Fibroblast of skin of right quadriceps (primary cell): ENCODE results near the gene ADCY6.

Source experiments
- DNase-seq: peaks from one replicate; pipeline ENCODE4 v3.0.0-alpha.2; 2013

Gene ADCY6

DNA sequence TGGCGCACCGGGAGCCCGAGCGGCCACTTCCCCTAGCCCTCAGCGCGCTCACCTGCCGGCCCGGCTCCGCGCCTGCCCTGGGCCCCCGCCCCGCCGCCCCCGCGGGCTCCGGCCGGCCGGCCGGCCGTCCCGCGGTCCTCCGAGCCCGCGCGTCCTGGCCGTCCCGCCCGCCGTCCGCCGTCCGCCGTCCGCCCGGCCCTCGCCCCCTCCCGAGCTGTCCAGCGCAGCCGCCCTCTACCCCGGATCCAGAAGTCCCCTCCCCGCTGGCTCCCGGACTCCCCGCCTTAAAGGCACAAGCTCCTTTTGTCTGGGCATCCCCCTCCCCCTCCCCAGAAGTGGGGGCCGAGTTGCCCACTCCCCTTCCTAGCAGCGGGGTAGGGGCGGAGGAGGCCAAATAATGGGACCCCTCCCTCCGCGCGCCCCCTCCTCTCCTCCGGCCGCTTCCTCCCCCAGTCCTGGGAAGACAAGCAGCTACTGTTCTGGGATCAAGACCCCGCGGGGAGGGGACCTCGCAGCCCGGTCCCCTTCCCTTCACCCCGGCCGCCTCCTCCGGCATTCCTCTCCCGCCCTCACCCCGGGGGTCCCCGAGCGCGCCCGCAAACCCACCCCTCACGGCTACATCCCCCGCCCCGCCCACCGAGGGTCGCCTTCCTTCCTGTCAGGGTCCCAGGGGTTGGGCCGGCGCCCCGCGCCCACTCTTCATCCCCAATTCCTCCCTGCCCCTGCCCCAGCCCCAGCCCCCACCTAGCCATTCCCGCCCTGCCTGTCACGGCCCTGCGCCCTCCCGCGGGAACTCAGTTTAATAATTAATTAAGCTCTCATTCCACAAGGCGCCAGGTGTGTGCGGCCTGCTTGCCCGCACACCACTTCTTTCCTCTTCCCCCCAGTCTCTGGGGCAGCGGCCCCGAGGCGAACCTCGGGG is at the start of gene ADCY6:
Gene ADCY6 (minus strand): TSS at position 236 of the 922 bp plus-strand sequence. CDS start 5,655 bp downstream, outside the sequence.
- DNase-seq: peak; percentile 62

DNA sequence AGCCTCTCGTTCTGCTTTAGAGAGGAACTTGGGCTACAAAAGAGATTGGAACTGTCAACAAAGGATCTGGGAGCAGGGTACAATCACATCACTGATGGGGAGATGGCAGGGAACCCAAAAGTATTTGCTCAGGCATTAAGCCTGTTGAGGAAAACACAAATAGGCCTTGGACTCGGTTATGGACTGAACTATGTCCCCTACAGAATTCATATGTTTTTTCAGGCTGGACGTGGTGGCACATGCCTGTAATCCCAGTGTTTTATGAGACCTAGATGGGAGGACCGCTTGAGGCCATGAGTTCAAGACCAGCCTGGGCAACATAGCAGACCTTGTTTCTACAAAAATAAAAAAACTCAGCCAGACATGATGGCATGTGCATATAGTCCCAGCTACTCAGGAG is 49.2 kb upstream of the ADCY6 start:
- no peak for DNase-seq

GRCh38 chr12:48832321-48833060 is 43.6 kb upstream of the ADCY6 start:
- no peak for DNase-seq

DNA sequence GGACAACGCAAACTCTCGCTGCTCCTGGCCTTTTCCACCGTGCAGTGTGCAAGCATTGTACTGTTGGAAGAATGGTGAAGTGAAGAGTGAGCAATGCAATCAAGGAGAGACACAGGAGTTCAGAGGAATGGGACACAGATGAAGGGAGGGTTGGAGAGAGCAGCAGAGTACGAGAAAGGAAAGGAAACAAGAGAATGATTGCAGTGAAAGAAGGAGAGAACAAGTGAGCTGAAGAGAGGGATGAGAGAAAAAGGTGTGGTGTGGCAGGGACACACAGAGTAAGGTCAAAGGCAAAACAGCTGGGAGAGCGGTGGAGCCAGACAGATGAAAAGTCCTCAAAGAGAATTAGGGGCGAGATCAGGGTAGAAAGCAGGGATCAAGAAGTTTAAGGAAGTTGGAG is 42.4 kb upstream of the ADCY6 start:
- no peak for DNase-seq

DNA sequence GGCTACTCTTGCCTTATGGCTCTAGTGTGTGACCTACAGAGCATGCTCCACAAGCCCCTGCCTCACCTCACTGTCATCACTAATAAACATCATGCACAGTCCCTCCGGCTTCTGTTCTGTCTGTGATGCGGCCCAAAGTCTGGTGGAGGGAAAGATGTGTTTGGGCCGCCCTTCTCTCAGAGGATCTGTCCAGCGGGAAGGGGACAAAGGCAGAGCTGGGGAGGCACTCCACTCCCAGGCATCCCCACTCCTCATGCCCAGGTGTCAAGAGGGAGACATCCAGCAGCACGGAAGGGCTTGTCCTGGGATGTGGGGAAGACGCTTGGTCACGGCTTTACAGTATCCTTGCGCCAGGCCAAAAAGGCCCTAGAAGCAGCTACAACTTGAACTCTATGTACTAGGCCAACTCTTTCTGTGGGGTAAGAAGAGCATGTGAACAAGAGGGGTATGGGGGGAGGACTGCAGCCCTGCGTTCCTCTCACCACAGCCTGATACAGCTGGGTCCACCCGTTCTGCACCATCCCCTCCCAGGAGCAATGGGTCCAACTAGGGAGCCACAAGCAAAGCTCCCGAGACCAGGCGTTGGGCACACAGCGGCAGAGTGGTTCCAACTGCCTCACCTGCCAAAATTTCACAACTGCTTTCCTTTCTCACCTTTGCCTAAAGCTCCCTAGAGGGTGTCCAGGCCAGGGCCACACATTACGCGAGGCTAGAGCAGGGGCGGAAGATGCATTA is 40.1 kb upstream of the ADCY6 start:
- DNase-seq: no peak

DNA sequence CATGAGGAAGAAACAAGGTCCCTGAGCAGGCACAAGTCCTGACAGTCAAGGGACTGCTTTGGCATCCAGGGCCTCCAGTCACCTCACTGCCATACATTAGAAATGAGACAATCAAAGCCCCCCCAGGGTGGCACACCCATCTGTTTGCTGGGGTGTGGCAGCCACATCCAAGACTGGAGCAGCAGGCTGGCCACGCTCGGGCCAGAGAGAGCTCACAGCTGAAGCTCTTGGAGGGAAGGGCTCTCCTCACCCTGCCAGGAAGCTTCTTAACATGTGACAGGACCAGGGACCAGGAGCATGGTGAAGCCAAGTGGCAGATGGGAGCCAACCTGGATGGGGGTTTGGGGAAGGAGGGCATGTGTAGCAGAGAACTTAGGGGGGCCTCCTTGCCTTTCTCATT is 39.4 kb upstream of the ADCY6 start:
- DNase-seq: no peak

GRCh38 chr12:48827513-48828096 is 38.7 kb upstream of the ADCY6 start:
- DNase-seq: no peak

DNA sequence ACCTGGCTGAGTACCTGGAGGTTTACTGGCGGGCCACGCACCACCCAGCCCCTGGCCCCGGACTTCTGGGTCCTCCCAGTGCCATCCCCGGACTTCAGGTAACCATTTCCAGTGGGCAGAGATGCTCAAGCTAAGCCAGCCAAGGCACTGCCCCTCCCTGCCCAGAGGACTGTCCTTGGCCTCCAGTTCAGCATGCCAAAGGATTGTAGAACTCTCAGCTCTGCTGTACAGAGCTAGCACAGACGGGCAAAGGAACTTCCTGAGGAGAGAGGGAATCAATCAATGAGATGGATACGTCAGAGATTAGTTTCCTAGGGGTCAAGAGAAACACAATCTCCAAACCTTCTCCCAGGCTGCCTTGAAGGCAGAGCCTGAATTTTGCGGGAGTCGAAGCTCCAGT is 38.1 kb upstream of the ADCY6 start:
- DNase-seq: no peak

DNA sequence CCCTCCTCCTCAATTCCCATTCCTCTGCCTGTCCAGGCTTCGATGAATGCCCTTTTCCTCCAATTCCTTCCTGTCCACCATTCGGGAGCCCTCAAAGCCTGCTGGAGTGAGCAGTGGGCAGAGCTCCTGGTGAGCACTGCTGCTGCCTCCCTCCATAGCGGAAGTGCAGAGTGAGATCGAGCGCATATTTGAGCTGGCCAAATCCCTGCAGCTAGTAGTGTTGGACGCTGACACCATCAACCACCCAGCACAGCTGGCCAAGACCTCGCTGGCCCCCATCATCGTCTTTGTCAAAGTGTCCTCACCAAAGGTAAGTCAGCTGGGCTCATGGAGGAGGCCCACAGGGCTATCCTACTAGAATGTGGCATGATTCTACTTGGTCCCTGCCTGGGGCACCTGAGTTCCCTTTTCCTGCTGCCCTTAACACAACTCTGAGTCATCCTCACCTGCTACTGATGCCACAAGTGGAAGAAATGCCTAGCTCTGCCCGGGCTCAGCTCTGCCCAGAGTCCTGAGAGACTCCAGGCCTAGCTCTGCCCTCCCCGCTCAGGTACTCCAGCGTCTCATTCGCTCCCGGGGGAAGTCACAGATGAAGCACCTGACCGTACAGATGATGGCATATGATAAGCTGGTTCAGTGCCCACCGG is 37.4 kb upstream of the ADCY6 start:
- DNase-seq: no peak

DNA sequence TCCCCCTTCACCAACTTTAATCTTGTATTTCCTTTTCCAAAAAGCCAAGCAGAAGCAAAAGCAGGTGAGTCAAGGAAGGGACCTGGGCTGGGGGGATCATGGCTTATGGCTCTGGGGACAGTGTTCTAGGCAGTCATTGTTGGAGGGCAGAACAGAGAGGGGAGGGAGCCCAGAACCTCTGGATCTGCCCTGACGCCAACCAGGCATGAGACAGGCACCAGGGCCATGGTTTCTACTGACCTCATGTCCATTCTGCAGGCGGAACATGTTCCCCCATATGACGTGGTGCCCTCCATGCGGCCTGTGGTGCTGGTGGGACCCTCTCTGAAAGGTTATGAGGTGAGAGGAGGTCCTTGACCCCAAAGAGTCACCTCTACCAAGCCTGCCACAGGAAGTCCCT is 36.0 kb upstream of the ADCY6 start:
- no peak for DNase-seq

DNA sequence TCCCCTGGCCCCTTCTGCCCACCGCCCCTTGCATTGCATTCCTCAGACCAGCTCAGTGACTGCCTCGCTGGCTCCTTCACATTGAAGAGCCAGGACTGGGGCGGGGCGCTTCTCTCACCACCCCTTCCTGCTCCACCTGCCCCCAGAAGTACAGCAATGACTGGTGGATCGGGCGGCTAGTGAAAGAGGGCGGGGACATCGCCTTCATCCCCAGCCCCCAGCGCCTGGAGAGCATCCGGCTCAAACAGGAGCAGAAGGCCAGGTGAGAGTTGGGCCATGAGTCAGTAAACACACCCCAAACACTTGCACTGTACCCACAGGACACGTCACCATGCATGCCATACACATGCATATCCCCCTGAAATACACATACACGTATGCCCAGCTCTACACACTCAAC is 35.2 kb upstream of the ADCY6 start:
- DNase-seq: no peak

- DNase-seq: no peak
These were observed 34.4 kb upstream of the ADCY6 start for GRCh38 chr12:48823281-48823680.

- DNase-seq: no peak
These were observed 33.8 kb upstream of the ADCY6 start for GRCh38 chr12:48822711-48823110.

DNA sequence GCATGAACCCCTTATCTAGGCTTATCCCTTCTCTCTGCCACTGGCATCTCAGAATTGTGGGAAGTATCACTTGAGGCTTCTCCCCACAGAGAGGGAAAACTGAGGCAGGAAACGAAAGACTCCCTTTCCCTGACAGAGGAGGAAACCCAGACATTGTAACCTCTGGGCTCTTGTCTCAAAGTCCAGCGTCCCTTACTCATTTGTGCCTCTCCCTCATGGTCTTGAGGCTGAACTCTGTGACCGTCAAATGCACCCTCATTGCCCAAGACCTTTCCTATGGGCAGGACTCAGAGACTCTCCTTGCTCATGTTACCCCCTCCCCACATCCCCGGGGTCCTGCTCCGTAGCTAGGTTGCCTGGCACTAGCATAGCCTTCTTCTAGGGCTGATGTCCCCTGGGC is 33.2 kb upstream of the ADCY6 start:
- no peak for DNase-seq

GRCh38 chr12:48819986-48820725 is 31.3 kb upstream of the ADCY6 start:
- no peak for DNase-seq

DNA sequence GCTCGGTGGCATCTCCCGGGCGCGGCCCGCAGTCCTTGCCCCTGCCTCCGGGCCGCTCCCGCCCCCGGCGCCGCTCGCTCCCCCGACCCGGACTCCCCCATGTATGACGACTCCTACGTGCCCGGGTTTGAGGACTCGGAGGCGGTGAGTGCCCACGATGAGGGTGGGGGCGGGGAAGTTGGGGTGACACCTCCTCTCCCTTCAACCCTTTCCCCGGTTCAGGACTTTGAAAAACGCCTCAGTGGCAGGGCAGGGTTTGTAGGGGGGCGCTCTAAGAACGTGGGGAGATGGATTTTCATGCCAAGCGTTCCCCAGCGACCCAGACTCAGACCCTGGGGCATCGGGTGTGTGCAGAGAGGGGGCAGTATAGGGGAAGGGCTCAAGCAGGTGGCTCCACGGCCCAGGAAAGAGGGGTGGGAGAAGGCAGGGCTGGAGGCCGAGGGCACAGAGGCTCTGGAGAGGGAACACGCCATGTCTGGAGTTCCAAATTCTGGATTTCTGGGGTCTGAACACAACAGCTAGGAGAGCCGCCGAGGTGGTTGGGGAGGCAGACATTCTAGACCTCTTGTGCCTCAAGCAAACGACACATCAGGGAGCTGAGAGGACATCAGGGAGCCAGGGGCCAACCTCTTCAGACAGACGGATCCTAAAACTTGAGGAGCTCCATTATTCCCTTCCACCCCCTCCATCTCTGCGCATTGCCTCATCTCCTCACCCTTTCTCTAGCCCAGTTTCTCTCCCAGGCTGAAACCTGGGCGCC is 30.1 kb upstream of the ADCY6 start:
- DNase-seq: no peak

DNA sequence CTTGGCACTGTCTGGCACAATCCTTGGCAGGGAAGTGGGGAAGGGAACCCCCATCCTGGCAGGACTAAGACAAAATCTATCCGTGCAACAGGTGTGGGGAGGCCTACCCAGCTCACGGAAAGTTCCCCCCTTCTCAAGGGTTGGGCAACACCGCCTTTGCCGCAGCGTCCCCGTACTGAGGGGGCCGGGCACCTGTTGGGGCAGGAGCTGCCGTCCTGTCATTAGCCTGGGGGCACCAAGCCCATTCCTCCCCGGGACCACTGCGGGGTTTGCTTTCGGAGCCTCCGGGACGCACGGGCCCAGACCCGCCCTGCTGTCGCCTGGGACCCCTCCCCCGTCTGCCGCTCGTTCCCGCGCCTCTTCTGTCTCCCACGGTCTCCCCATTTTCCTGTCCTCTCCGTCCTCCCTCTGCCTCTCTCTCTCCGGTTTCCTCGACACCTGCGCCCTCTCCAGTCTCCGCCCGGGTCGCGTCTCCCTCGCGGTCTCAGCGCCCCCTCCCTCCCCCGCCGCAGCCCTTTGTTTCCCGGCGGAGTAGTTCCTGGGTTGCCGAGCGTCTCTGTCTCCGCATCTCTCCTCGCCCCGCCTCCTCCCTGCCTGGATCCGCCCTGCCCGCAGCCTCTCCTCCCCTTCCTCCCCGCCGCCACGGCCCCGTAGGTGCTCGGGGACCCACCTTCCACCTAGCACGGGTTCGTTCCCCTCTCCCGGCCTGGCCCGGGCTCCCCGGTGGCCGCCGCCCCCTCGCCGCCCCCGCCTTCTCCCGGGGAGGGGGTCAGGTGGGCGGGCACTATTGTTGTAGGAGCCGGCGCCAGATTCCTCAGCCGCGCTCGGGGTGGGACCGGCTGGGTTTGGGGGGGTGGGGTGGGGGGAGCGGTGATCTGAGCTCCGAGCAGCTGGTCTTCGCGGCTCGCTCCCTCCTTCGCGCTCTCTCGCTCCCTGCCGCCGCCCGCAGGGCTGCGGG is 29.3 kb upstream of the ADCY6 start, which contains the start of gene CACNB3:
Gene CACNB3 (plus strand): TSS at position 624 of the 958 bp plus-strand sequence. CDS start 434 bp downstream, outside the sequence.
- DNase-seq: peak; percentile 63

DNA sequence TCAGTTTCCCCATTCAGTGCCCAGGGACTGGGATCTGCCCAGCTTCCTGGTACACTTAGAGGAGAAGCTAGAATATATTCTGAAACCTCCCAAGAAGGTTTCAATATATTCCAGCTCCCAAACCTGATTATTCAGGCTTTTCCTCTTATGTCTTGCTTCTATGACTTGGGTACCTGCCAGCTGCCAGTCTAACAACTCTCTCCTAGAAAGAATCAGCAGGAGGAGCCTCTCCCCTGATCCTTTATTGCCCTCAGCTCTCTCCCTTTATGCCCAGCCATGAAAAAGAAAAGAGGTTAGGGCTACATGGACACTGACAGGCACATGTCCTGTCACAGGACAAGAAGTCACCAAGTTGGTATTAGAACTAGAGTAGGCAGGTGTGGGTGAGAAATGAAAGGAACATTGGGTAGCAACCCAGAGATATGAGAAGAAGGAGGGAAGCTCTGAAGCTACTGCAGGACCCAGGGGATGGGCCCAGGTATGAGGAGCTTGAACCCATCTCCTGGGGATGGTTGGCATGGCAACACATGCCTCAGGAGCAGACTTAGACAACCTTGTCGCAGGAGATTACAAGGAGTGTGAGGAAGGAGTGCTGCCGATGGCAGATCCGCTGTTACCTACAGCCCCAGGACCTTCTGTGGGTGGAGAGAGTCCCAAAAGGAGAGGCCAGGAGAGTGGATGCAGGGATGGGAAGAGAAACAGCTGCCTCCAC is 27.4 kb upstream of the ADCY6 start:
- DNase-seq: no peak
